Ovary (tissue), 9 donors: ENCODE measurements around the gene IPCEF1. TPM values are rescaled to one million over a fixed set of nuclear protein-coding genes. Genes with fewer than 3 reads are reported as not detected.

Experiments
- DNase-seq, 5 donors: peaks; one replicate each; pipeline ENCODE4 v3.0.0-alpha.2; 2019 to 2020
- H3K27ac ChIP-seq, 2 donors: fragments of 200-600 bp; one replicate each; pipeline versions ENCODE4 v1.5.1 to v1.8.0; 2019 to 2022
- H3K27me3 ChIP-seq: fragments of 200-600 bp; one replicate; pipeline ENCODE4 v1.8.0; 2022
- H3K36me3 ChIP-seq: fragments of 200-600 bp; sonication (generic); one replicate; pipeline ENCODE4 v1.5.1; 2019
- H3K4me1 ChIP-seq: one replicate; pipeline ENCODE4 v1.8.1; 2013; ENCODE audit warnings: mild to moderate bottlenecking, moderate library complexity; ENCODE audit not compliant: insufficient read depth
- H3K4me3 ChIP-seq: fragments of 200-600 bp; sonication (generic); one replicate; pipeline ENCODE4 v1.5.1; 2017
- H3K9me3 ChIP-seq, 2 donors: fragments of 200-600 bp in 1 of 2; sonication (generic) in 1 of 2; one replicate each; pipeline versions ENCODE4 v1.5.1 to v1.8.1; 2013 to 2019; ENCODE audit warnings: mild to moderate bottlenecking in 1 of 2, moderate library complexity in 1 of 2
- EP300 ChIP-seq: sonication (generic); formaldehyde crosslinking; IDR thresholded peaks from one replicate; pipeline ENCODE4 v1.6.1; 2017; ENCODE audit warnings: antibody characterized with exemption
- POLR2A ChIP-seq: fragments of 450-650 bp; IDR thresholded peaks from one replicate; pipeline ENCODE4 v1.6.1; 2017; ENCODE audit warnings: antibody characterized with exemption, mild to moderate bottlenecking, moderate library complexity
- WGBS, 3 donors: extraction: QIAGEN DNeasy Blood & Tissue Kit in 1 of 3; methylation state at CpG; one replicate each; pipeline versions ENCODE4 v1.1.5 to v1.1.7; 2013 to 2017; 5-methylcytosine and 5-hydroxymethylcytosine counted together
- intact Hi-C, 4 donors: fragments of 100-400 bp; cut with DNase I; formaldehyde crosslinking; loops; one replicate each; pipeline versions ENCODE4 v1.11.0 to v1.15.1; 2022 to 2023
- polyA plus RNA-seq, 2 donors: library from polyadenylated mRNA; stranded (reverse); fragments of 200-250 nt in 1 of 2; fragments of 350-450 nt in 1 of 2; fragmentation: Illumina TruSeq in 1 of 2; extraction: RNeasy Lipid Tissue Mini Kit (QIAGEN cat#74804) in 1 of 2; gene quantifications; one replicate each; pipeline ENCODE4 v1.2.3, GENCODE V29; 2013 to 2014
- total RNA-seq, 7 donors: library from RNA; depleted of rRNA in 2 of 7; stranded (reverse); fragments of >200 nt in 2 of 7; fragmentation: NEBNext Ultra II Directional in 3 of 7; extraction: Animal tissue kit (Norgen Biotek cat#: 25700) in 3 of 7; gene quantifications; one replicate each; pipeline versions ENCODE4 v1.1.0 to v1.2.4, GENCODE V29; 2016 to 2023
- TF ChIP-seq, protein P1 (sequence below), 3 donors: fragments of 450-650 bp in 2 of 3; fragments of 200-600 bp in 1 of 3; IDR thresholded peaks; one replicate each; pipeline versions ENCODE4 v1.5.1 to v1.8.0; 2016 to 2022; ENCODE audit warnings: antibody characterized with exemption in 3 of 3, mild to moderate bottlenecking in 1 of 3
- donor health status: DM: no; HTN: no; CAD: no; lungs with moderate emphysema.
- donor health status: DM: no; HTN: no; CAD: no.
- donor health status: Bipolar disorder and iron deficiency.
- donor health status: DM: yes; HTN: yes; CAD: no.
- donor health status: DM: no; HTN: no; CAD: no.
- donor health status: DM: yes; HTN: yes; CAD: no.

The IPCEF1 gene
- total and polyA plus RNA-seq, 9 donors: 1.3 to 3.4 (median 1.9) TPM

- Histone ChIP-seq H3K4me1 (peaks cover 12% of the 10 kb centered on the region), H3K4me3 (no peak overlapping the region), H3K27me3 (no peaks in the 10 kb centered on the region), H3K27ac (no peak overlapping the region), H3K36me3 (no peaks in the 10 kb centered on the region), H3K9me3 (no peaks in the 10 kb centered on the region)
- no peak for TF ChIP-seq EP300
- TF ChIP-seq POLR2A: no peak
- TF ChIP-seq, protein P1, sequence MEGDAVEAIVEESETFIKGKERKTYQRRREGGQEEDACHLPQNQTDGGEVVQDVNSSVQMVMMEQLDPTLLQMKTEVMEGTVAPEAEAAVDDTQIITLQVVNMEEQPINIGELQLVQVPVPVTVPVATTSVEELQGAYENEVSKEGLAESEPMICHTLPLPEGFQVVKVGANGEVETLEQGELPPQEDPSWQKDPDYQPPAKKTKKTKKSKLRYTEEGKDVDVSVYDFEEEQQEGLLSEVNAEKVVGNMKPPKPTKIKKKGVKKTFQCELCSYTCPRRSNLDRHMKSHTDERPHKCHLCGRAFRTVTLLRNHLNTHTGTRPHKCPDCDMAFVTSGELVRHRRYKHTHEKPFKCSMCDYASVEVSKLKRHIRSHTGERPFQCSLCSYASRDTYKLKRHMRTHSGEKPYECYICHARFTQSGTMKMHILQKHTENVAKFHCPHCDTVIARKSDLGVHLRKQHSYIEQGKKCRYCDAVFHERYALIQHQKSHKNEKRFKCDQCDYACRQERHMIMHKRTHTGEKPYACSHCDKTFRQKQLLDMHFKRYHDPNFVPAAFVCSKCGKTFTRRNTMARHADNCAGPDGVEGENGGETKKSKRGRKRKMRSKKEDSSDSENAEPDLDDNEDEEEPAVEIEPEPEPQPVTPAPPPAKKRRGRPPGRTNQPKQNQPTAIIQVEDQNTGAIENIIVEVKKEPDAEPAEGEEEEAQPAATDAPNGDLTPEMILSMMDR (IDR thresholded peaks at IDR 0.05): no peak
- no peak for DNase-seq
- intact Hi-C loops: no loop called here
- WGBS, 3 donors: 54 to 67% (median 56%) methylated on average over 10 of the region's 10 CpGs
These were observed 54.5 kb downstream of the IPCEF1 start for GRCh38 chr6:154301839-154302752.

GRCh38 chr6:154301086-154301625 lies 55.4 kb downstream of the IPCEF1 start:
- Histone ChIP-seq H3K36me3 (no peaks in the 10 kb centered on the region), H3K9me3 (no peaks in the 10 kb centered on the region), H3K4me3 (no peak overlapping the region), H3K4me1 (peaks cover 13% of the 10 kb centered on the region), H3K27me3 (no peaks in the 10 kb centered on the region), H3K27ac (no peak overlapping the region)
- TF ChIP-seq POLR2A (no peak), EP300 (no peak)
- TF ChIP-seq, protein P1 (IDR thresholded peaks at IDR 0.05): no peak
- intact Hi-C loops: no loop called here
- no peak for DNase-seq
- 65 to 69% (median 67%) methylated on average over 7 of the region's 7 CpGs for WGBS, 3 donors

- TF ChIP-seq, protein P1 (IDR thresholded peaks at IDR 0.05): no peak
- TF ChIP-seq POLR2A (no peak), EP300 (no peak)
- Histone ChIP-seq H3K9me3 (no peaks in the 10 kb centered on the region), H3K27me3 (no peaks in the 10 kb centered on the region), H3K27ac (no peak overlapping the region), H3K4me3 (no peak overlapping the region), H3K4me1 (peaks cover 11% of the 10 kb centered on the region), H3K36me3 (no peaks in the 10 kb centered on the region)
- no peak for DNase-seq
- intact Hi-C loops: no loop called here
- WGBS, 3 donors: 36 to 39% (median 39%) methylated on average over 3 of the region's 3 CpGs
These were observed 58.3 kb downstream of the IPCEF1 start for GRCh38 chr6:154298297-154298696.

DNA sequence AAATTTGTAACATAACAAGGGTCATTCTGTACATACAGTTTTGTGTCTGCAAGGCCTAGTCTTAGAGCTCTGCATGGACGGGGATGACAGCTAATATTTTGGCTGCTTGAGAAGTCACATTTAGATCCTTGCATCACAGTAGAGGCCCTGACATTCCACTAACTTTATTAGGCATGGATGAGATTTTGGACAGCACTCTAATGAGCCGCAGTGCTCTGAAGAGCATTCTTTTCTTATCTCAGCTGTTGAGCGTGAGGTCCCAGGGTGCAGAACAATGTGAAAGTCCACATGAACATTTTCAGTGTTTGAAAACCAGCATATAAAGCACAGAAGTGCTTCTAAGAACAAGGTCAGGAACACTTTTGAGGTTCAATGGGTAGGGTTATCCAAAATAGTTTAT lies 58.9 kb downstream of the IPCEF1 start:
- TF ChIP-seq POLR2A (no peak), EP300 (no peak)
- TF ChIP-seq, protein P1 (IDR thresholded peaks at IDR 0.05): no peak
- H3K4me1 ChIP-seq: peaks cover 14% of the 10 kb centered on the region
- WGBS, 3 donors: 6 to 14% (median 7%) methylated on average over 3 of the region's 3 CpGs
- no peak overlapping the region for H3K4me3 ChIP-seq
- H3K36me3 ChIP-seq: no peaks in the 10 kb centered on the region
- no peak overlapping the region for H3K27ac ChIP-seq
- H3K27me3 ChIP-seq: no peaks in the 10 kb centered on the region
- DNase-seq: peak in 1 of 5 donors; percentile 21
- intact Hi-C loops: no loop called here
- H3K9me3 ChIP-seq: no peaks in the 10 kb centered on the region
